Stimulated activated CD8-positive, alpha-beta memory T cell treated with anti-CD3 and anti-CD28 coated beads, Interleukin-7, amount 100 ng/mL, for 1 hour (primary cell): ENCODE data around the gene ARL14EP.

Experiments
- DNase-seq, 2 donors: peaks; one replicate each; pipeline ENCODE4 v3.0.0-alpha.2; 2020; ENCODE audit warnings: low read depth in 2 of 2

The ARL14EP gene

DNA sequence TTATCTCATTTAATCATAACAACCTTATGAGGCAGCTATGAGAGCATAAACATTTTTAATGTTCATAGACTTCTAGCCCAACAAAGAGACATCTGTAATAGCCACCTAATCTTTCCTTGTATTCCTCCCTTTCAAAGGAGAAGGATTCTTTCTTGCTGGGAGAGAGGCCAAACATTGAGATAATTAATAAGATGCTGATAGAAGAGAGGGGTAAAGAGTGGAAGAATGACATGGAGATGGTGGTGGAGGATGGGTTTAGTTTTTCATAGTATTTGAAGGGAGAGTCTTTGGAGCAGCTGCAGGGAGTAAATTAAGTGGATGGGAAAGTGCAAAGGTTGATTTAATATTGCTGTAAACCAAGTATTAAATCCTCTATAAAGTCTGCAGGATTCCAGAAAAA is 57.9 kb downstream of the ARL14EP start:
- DNase-seq = no peak

DNA sequence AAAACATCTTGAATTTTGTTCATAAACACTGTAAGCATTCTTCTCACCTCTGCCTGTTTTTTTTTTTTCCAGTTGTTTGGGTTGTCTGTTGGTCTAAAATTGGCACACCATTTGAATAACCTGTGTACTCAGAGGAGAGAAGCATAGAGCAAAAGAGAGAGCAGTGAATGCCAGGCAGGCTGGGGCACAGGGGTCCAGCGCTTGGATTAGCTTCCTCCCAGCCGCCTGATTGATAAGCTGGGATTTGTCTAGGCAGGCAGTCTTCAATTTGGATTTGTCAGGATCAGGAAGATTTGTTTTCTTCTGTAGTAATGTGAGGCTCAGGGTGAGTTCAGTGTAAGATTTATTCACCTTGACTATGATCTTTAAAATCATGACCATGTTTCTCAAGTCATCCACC is 59.0 kb downstream of the ARL14EP start:
- DNase-seq = no peak
